Transverse colon (tissue), 4 donors: ENCODE data around the gene KLHL36.

Experiments
- CTCF ChIP-seq, 5 experiments: fragments of 200-600 bp in 3 of 5; fragments of 450-650 bp in 2 of 5; sonication (generic) in 3 of 5; IDR thresholded peaks; 1 replicate in 2 of 5; 2 replicates in 3 of 5; pipeline ENCODE4 v1.5.1; 2016 to 2017; ENCODE audit warnings: antibody characterized with exemption in 5 of 5, inconsistent platforms in 3 of 5, mild to moderate bottlenecking in 2 of 5, moderate library complexity in 1 of 5
- POLR2AphosphoS5 ChIP-seq, 3 donors: sonication (generic); formaldehyde crosslinking; IDR thresholded peaks; one replicate each; pipeline ENCODE4 v1.6.1; 2016; ENCODE audit warnings: antibody characterized with exemption in 3 of 3

- TF ChIP-seq POLR2AphosphoS5 (IDR thresholded peaks at IDR 0.05) (no peak), CTCF (IDR thresholded peaks at IDR 0.05) (no peak)
Measured at GRCh38 chr16:84600343-84601229, 47.7 kb upstream of the KLHL36 start.
